ENCODE data around the gene BCL3. TPM values are rescaled to one million over a fixed set of nuclear protein-coding genes. Genes with fewer than 3 reads are reported as not detected.

Gene BCL3
- total RNA-seq, 1 donor from 2014 or later, result 19.1 TPM

DNA sequence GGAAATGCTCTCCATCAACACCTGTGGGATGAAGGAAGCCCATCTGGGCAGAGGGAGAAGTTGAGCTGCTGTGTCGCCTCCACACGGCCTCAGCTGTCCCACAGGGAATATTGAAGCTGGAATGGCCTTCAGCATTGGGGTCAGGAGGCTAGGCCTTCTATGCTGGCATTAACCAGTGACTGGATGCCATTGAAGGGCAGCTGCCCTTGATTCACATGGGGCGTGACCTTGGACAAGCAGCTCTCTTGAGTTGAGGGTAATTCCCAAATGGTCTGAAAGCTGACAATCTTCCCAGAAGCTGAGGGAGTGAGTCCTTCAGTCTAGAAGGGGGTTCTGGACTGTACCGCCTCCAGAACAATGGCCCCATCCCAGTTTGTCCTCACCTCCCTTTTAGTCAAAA is 6.7 kb downstream of the BCL3 start:
- no peak for DNase-seq (ENCODE audit: low read depth)
- no peaks in the 10 kb centered on the region for H3K27me3 ChIP-seq (ENCODE audit: control insufficient read depth, insufficient read depth, low read length)
- TF ChIP-seq, protein P1, sequence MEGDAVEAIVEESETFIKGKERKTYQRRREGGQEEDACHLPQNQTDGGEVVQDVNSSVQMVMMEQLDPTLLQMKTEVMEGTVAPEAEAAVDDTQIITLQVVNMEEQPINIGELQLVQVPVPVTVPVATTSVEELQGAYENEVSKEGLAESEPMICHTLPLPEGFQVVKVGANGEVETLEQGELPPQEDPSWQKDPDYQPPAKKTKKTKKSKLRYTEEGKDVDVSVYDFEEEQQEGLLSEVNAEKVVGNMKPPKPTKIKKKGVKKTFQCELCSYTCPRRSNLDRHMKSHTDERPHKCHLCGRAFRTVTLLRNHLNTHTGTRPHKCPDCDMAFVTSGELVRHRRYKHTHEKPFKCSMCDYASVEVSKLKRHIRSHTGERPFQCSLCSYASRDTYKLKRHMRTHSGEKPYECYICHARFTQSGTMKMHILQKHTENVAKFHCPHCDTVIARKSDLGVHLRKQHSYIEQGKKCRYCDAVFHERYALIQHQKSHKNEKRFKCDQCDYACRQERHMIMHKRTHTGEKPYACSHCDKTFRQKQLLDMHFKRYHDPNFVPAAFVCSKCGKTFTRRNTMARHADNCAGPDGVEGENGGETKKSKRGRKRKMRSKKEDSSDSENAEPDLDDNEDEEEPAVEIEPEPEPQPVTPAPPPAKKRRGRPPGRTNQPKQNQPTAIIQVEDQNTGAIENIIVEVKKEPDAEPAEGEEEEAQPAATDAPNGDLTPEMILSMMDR (IDR thresholded peaks at IDR 0.05; ENCODE audit: insufficient read depth, low read length, poor library complexity, severe bottlenecking), result no peak
- H3K4me3 ChIP-seq (ENCODE audit: low read depth, low read length), result no peak overlapping the region
- peaks cover 8% of the 10 kb centered on the region for H3K36me3 ChIP-seq (ENCODE audit: control insufficient read depth, insufficient read depth, low read length)

DNA sequence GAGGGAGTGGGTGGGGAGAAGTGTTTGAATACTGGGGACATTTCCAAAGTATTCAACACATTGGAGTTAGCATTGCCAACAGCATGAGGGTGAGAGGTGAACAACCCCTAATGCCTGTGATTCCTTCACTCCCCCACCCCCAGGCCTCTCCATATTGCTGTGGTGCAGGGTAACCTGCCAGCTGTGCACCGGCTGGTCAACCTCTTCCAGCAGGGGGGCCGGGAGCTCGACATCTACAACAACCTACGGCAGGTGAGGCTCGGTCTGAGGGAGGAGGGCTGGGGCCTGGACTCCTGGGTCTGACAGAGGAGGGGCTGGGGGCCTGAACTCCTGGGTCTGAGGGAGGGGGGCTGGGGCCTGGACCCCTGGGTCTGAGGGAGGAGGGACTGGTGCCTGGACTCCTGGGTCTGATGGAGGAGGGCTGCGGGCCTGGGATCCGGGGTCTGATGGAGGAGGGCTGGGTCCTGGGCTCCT is 7.6 kb downstream of the BCL3 start:
- Histone ChIP-seq H3K4me3 (ENCODE audit: low read depth, low read length) (no peak overlapping the region), H3K27me3 (ENCODE audit: control insufficient read depth, insufficient read depth, low read length) (no peaks in the 10 kb centered on the region), H3K36me3 (ENCODE audit: control insufficient read depth, insufficient read depth, low read length) (peaks cover 8% of the 10 kb centered on the region)
- TF ChIP-seq, protein P1 (IDR thresholded peaks at IDR 0.05; ENCODE audit: insufficient read depth, low read length, poor library complexity, severe bottlenecking), result no peak
- no peak for DNase-seq (ENCODE audit: low read depth)

- TF ChIP-seq, protein P1 (IDR thresholded peaks at IDR 0.05; ENCODE audit: insufficient read depth, low read length, poor library complexity, severe bottlenecking), result no peak
- no peak for DNase-seq (ENCODE audit: low read depth)
- Histone ChIP-seq H3K4me3 (ENCODE audit: low read depth, low read length) (peak overlapping the region; percentile 12), H3K36me3 (ENCODE audit: control insufficient read depth, insufficient read depth, low read length) (peaks cover 8% of the 10 kb centered on the region), H3K27me3 (ENCODE audit: control insufficient read depth, insufficient read depth, low read length) (no peaks in the 10 kb centered on the region)
These were observed 8.7 kb downstream of the BCL3 start for GRCh38 chr19:44757057-44757734.

- Histone ChIP-seq H3K4me3 (ENCODE audit: low read depth, low read length) (peak overlapping the region; percentile 23), H3K27me3 (ENCODE audit: control insufficient read depth, insufficient read depth, low read length) (no peaks in the 10 kb centered on the region), H3K36me3 (ENCODE audit: control insufficient read depth, insufficient read depth, low read length) (peaks cover 8% of the 10 kb centered on the region)
- TF ChIP-seq, protein P1 (IDR thresholded peaks at IDR 0.05; ENCODE audit: insufficient read depth, low read length, poor library complexity, severe bottlenecking), result no peak
- no peak for DNase-seq (ENCODE audit: low read depth)
These were observed 9.4 kb downstream of the BCL3 start for GRCh38 chr19:44757735-44758505.

DNA sequence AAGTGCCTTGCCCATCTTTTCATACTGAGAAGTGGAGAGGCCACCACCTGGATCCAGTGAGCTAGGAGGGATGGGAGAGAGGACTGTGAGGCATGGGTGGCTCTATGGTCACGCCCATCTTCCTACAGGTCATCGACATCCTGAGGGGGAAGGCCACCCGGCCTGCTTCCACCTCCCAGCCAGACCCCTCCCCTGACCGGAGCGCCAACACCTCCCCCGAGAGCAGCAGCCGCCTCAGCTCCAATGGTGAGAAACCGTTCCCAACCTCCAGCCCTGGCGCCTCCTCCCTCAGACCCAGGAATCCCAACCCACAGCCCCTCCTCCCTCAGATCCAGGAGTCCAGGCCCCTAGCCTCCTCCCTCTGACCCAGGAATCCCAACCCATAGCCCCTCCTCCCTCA is 10.1 kb downstream of the BCL3 start:
- DNase-seq (ENCODE audit: low read depth), result no peak
- peaks cover 8% of the 10 kb centered on the region for H3K36me3 ChIP-seq (ENCODE audit: control insufficient read depth, insufficient read depth, low read length)
- TF ChIP-seq, protein P1 (IDR thresholded peaks at IDR 0.05; ENCODE audit: insufficient read depth, low read length, poor library complexity, severe bottlenecking), result no peak
- no peaks in the 10 kb centered on the region for H3K27me3 ChIP-seq (ENCODE audit: control insufficient read depth, insufficient read depth, low read length)
- no peak overlapping the region for H3K4me3 ChIP-seq (ENCODE audit: low read depth, low read length)
